Left ventricle myocardium inferior (tissue), 1 donor: ENCODE measurements around the gene DIRAS2. TPM values are rescaled to one million over a fixed set of nuclear protein-coding genes. Genes with fewer than 3 reads are reported as not detected.
"Not testable (repeated sequence)": the region's sequence is repeated elsewhere in the genome, so short reads cannot be mapped to it uniquely, and the experiment has no call there.

Experiments
- DNase-seq: peaks from one replicate; pipeline ENCODE4 v3.0.0-alpha.2; 2020
- H3K27ac ChIP-seq: fragments of 200-600 bp; replicated peaks from 2 replicates; pipeline ENCODE4 v1.8.0; 2021
- H3K27me3 ChIP-seq: fragments of 200-600 bp; 2 replicates; pipeline ENCODE4 v1.8.0; 2021; ENCODE audit warnings: low read depth
- H3K36me3 ChIP-seq: fragments of 200-600 bp; 2 replicates; pipeline ENCODE4 v1.8.0; 2021
- H3K4me1 ChIP-seq: fragments of 200-600 bp; 2 replicates; pipeline ENCODE4 v1.8.0; 2021
- H3K4me3 ChIP-seq: fragments of 200-600 bp; 2 replicates; pipeline ENCODE4 v1.8.0; 2021; ENCODE audit warnings: mild to moderate bottlenecking, moderate library complexity
- H3K9me3 ChIP-seq: fragments of 200-600 bp; replicated peaks from 2 replicates; pipeline ENCODE4 v1.8.0; 2021
- intact Hi-C: fragments of 100-400 bp; cut with micrococcal nuclease; formaldehyde crosslinking; loops from one replicate; pipeline ENCODE4 v1.11.0; 2022
- total RNA-seq: library from RNA; stranded (reverse); fragmentation: NEBNext Ultra II Directional; extraction: Animal tissue kit (Norgen Biotek cat#: 25700); gene quantifications from one replicate; pipeline ENCODE4 v1.2.1, GENCODE V29; 2021
- TF ChIP-seq, protein P1 (sequence below): fragments of 200-600 bp; IDR thresholded peaks from 2 replicates; pipeline ENCODE4 v1.8.0; 2021; ENCODE audit warnings: antibody characterized with exemption, mild to moderate bottlenecking, borderline replicate concordance
- donor health status: DM: no; HTN: yes; CAD: no; lungs with severe emphysema.

DIRAS2 gene
- total RNA-seq, 1 donor from 2014 or later = 0.30 TPM

DNA sequence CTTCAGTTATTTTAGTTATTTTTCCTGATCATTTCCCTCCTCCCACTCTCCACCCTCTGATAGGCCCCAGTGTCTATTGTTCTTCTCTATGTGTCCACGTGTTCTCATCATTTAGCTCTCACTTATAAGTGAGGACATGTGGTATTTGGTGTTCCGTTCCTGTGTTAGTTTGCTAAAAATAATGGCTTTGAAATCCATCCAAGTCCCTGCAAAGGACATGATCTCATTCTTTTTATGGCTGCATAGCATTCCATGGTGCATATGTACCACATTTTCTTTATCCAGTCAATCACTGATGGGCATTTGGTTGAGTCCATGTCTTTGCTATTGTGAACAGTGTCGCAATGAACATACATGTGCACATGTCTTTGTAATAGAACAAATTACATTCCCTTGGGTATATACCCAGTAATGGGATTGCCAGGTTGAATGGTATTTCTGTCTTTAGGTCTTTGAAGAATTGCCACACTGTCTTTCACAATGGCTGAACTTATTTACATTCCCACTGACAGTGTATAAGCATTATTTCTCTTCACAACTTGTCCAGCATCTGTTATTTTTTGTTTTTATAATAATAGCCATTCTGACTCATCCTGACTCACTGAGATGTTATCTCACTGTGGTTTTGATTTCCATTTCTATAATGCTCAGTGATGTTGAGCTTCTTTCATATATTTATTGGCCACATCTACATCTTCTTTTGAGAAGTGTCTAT is 17.2 kb upstream of the DIRAS2 start:
- Histone ChIP-seq H3K27ac (no peak overlapping the region), H3K4me3 (no peak overlapping the region), H3K4me1 (no peaks in the 10 kb centered on the region), H3K9me3 (peaks cover 52% of the 10 kb centered on the region), H3K27me3 (no peaks in the 10 kb centered on the region), H3K36me3 (no peaks in the 10 kb centered on the region)
- TF ChIP-seq, protein P1, sequence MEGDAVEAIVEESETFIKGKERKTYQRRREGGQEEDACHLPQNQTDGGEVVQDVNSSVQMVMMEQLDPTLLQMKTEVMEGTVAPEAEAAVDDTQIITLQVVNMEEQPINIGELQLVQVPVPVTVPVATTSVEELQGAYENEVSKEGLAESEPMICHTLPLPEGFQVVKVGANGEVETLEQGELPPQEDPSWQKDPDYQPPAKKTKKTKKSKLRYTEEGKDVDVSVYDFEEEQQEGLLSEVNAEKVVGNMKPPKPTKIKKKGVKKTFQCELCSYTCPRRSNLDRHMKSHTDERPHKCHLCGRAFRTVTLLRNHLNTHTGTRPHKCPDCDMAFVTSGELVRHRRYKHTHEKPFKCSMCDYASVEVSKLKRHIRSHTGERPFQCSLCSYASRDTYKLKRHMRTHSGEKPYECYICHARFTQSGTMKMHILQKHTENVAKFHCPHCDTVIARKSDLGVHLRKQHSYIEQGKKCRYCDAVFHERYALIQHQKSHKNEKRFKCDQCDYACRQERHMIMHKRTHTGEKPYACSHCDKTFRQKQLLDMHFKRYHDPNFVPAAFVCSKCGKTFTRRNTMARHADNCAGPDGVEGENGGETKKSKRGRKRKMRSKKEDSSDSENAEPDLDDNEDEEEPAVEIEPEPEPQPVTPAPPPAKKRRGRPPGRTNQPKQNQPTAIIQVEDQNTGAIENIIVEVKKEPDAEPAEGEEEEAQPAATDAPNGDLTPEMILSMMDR = no peak
- no peak for DNase-seq
- intact Hi-C loops = no loop called here

DNA sequence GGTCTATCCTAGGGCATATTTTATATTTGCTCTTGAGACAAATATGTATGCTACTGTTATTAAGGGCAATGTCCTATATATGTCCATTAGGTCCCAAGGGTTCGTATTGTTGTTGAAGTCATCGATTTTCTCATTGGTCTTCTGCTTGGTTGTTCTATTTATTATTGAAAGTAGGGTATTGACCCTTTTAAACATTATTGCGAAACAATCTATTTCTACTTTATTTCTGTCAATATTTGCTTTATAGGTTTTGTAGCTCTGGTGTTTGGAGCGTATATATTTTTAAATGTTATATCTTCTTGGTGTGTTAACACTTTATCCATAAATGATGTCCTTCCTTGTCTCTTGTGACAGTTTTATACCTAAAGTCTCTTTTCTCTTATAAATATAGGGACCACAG is 16.2 kb upstream of the DIRAS2 start:
- TF ChIP-seq, protein P1 = no peak
- Histone ChIP-seq H3K4me1 (no peaks in the 10 kb centered on the region), H3K27ac (no peak overlapping the region), H3K27me3 (no peaks in the 10 kb centered on the region), H3K36me3 (no peaks in the 10 kb centered on the region), H3K4me3 (no peak overlapping the region), H3K9me3 (peaks cover 42% of the 10 kb centered on the region)
- intact Hi-C loops = no loop called here
- no peak for DNase-seq

DNA sequence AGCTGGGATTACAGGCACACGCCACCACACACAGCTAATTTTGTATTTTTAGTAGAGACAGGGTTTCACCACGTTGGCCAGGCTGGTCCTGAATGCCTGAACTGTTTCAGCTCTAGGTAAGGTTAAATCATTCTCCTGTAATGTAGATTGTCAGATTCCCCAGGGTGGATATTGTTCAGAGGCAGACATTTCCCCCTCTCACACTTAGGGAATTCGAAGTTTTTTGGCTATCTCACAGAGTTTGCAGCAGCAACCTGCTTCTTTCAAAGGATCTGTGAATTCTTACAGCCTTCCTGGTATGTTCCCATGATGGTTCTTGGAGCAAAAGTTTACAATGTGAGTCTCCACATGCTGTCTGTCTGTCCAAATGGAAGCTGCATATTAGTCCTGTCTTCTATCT is 15.6 kb upstream of the DIRAS2 start:
- Histone ChIP-seq H3K4me3 (no peak overlapping the region), H3K9me3 (peaks cover 36% of the 10 kb centered on the region), H3K36me3 (no peaks in the 10 kb centered on the region), H3K27me3 (no peaks in the 10 kb centered on the region), H3K4me1 (no peaks in the 10 kb centered on the region), H3K27ac (no peak overlapping the region)
- intact Hi-C loops = no loop called here
- TF ChIP-seq, protein P1 = no peak
- DNase-seq = no peak

DNA sequence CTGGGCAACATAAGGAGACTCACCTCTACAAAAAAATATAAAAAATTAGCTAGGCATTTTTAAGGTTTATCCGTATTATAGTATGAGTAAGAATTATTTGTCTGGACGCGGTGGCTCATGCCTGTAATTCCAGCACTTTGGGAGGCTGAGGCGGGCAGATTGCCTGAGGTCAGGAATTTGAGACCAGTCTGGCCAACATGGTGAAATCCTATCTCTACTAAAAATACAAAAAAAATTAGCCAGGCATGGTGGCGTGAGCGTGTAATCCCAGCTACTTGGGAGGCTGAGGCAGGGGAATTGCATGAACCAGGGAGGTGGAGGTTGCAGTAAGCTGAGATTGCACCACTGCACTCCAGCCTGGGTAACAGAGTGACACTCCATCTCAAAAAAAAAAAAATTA is 14.3 kb upstream of the DIRAS2 start:
- intact Hi-C loops, H3K27me3 ChIP-seq, H3K4me3 ChIP-seq, H3K27ac ChIP-seq, DNase-seq, H3K36me3 ChIP-seq, H3K4me1 ChIP-seq: not testable (repeated sequence)
- peaks cover 39% of the 10 kb centered on the region for H3K9me3 ChIP-seq

DNA sequence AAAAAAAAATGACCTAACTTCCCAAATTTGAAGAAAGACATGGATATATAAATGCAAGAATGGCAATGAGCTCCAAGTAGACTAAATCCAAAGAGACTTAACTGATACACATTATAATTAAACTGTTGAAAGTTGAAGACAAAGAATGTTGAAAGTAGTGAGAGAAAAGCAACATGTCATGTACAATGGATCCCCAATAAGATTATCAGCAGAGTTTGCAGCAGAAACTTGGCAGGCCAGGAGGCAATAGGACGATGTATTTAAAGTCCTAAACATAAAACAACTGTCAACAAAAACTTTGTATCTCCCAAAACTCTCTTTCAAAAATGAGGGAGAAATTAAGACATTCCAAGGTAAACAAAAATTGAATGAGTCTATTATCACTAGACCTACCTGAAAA is 8.6 kb upstream of the DIRAS2 start:
- Histone ChIP-seq H3K4me3 (no peak overlapping the region), H3K9me3 (peaks cover 35% of the 10 kb centered on the region), H3K4me1 (no peaks in the 10 kb centered on the region), H3K27ac (no peak overlapping the region), H3K27me3 (peaks cover 31% of the 10 kb centered on the region), H3K36me3 (no peaks in the 10 kb centered on the region)
- TF ChIP-seq, protein P1 = no peak
- no peak for DNase-seq
- intact Hi-C loops = no loop called here

DNA sequence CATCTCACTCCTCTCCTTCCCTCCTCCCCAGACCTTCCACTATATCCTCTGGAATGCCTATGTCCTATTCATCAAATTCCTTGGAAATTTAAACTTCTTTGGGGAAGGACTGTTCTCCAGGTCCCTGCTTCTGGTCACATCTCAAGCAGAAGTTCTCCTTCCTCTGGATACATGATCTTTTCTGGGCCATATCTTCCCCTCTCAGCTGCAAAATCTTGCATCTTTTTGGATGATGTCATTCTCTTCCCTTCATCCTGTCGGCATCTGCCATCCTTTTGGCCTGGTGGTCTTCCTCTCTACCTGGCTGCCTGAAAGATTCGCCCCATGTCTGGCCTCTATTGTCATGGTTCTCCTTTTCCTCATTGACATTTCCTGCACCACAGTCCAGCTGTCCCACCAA is 5.2 kb upstream of the DIRAS2 start:
- Histone ChIP-seq H3K9me3 (peaks cover 32% of the 10 kb centered on the region), H3K36me3 (no peaks in the 10 kb centered on the region), H3K27ac (no peak overlapping the region), H3K27me3 (peaks cover 65% of the 10 kb centered on the region), H3K4me3 (no peak overlapping the region), H3K4me1 (peaks cover 2% of the 10 kb centered on the region)
- DNase-seq = no peak
- TF ChIP-seq, protein P1 = no peak
- intact Hi-C loops = no loop called here
